Stimulated activated CD4-positive, alpha-beta T cell treated with anti-CD3 and anti-CD28 coated beads, TNF-alpha, amount 100 ng/mL, for 24 hours (primary cell): ENCODE results near the gene CRYGD.
"Not testable (repeated sequence)": the region's sequence is repeated elsewhere in the genome, so short reads cannot be mapped to it uniquely, and the experiment has no call there.

Experiments used
- DNase-seq, 3 experiments: peaks; one replicate each; pipeline ENCODE4 v3.0.0-alpha.2; 2020; ENCODE audit warnings: low read depth in 3 of 3

The CRYGD gene

GRCh38 chr2:208129744-208130711 lies 5.7 kb upstream of the CRYGD start, which contains the start of gene CRYGC:
CRYGC (minus strand) TSS chr2:208129828; CDS start chr2:208129792, 36 bp downstream.
- DNase-seq: no peak

- DNase-seq: no peak
Measured at GRCh38 chr2:208128136-208128535, 3.8 kb upstream of the CRYGD start.

- DNase-seq: no peak
Measured at GRCh38 chr2:208127090-208127489, 2.8 kb upstream of the CRYGD start.

- DNase-seq: no peak
Measured at GRCh38 chr2:208125251-208125650, 927 bp upstream of the CRYGD start.

GRCh38 chr2:208122248-208122647 lies 2.1 kb downstream of the CRYGD start:
- no peak for DNase-seq

GRCh38 chr2:208118918-208119317 lies 5.4 kb downstream of the CRYGD start:
- DNase-seq: no peak

GRCh38 chr2:208117390-208117789 lies 6.9 kb downstream of the CRYGD start:
- DNase-seq: not testable (repeated sequence)

GRCh38 chr2:208112969-208113368 lies 11.4 kb downstream of the CRYGD start:
- DNase-seq: no peak

- not testable (repeated sequence) for DNase-seq
Measured at GRCh38 chr2:208112273-208112745, 12.0 kb downstream of the CRYGD start.

- no peak for DNase-seq
Measured at GRCh38 chr2:208103616-208104015, 20.7 kb downstream of the CRYGD start.

- no peak for DNase-seq
Measured at GRCh38 chr2:208101716-208102631, 22.4 kb downstream of the CRYGD start.

- DNase-seq: no peak
Measured at GRCh38 chr2:208099682-208100470, 24.4 kb downstream of the CRYGD start.

- DNase-seq: not testable (repeated sequence)
Measured at GRCh38 chr2:208098701-208099100, 25.6 kb downstream of the CRYGD start.

GRCh38 chr2:208098267-208098666 lies 26.1 kb downstream of the CRYGD start:
- DNase-seq: no peak

GRCh38 chr2:208097801-208098200 lies 26.5 kb downstream of the CRYGD start:
- DNase-seq: no peak

- no peak for DNase-seq
Measured at GRCh38 chr2:208097313-208097712, 27.0 kb downstream of the CRYGD start.

- DNase-seq: no peak
Measured at GRCh38 chr2:208096080-208096479, 28.2 kb downstream of the CRYGD start.

GRCh38 chr2:208093128-208093527 lies 31.2 kb downstream of the CRYGD start:
- DNase-seq: no peak

- DNase-seq: no peak
Measured at GRCh38 chr2:208092093-208092832, 32.1 kb downstream of the CRYGD start.

- DNase-seq: no peak
Measured at GRCh38 chr2:208090420-208090819, 33.9 kb downstream of the CRYGD start.

- no peak for DNase-seq
Measured at GRCh38 chr2:208086029-208086428, 38.3 kb downstream of the CRYGD start.
